Mesenchymal stem cell (in vitro differentiated cells and primary cell): ENCODE data around the gene LIMCH1.
A peak's percentile ranks its signal among the peaks of the same experiment; 100 is the strongest.

Experiments
- DNase-seq: peaks from one replicate; pipeline ENCODE4 v3.0.0-alpha.2; 2013
- H2AFZ ChIP-seq: one replicate; pipeline ENCODE4 v1.6.1; 2013; ENCODE audit warnings: low read depth, mild to moderate bottlenecking, control low read depth, inconsistent platforms, low read length, moderate library complexity
- H2AK5ac ChIP-seq: 2 replicates; pipeline ENCODE4 v1.6.1; 2013; ENCODE audit warnings: low read length, moderate library complexity, mild to moderate bottlenecking, inconsistent platforms; ENCODE audit not compliant: severe bottlenecking
- H2BK120ac ChIP-seq: one replicate; pipeline ENCODE4 v1.6.1; 2013; ENCODE audit warnings: low read depth, mild to moderate bottlenecking, inconsistent platforms, low read length, moderate library complexity
- H2BK12ac ChIP-seq, 2 experiments: one replicate each; pipeline ENCODE4 v1.6.1; 2013; ENCODE audit warnings: inconsistent platforms in 2 of 2, low read length in 2 of 2, mild to moderate bottlenecking in 2 of 2, moderate library complexity in 2 of 2, control low read depth in 1 of 2
- H2BK15ac ChIP-seq: one replicate; pipeline ENCODE4 v1.6.1; 2013; ENCODE audit warnings: mild to moderate bottlenecking, low read depth, inconsistent platforms; ENCODE audit not compliant: poor library complexity, severe bottlenecking
- H2BK5ac ChIP-seq: 2 replicates; pipeline ENCODE4 v1.6.1; 2013; ENCODE audit warnings: low read depth, mild to moderate bottlenecking, low read length, control low read depth, inconsistent platforms; ENCODE audit not compliant: poor library complexity, severe bottlenecking
- H3K14ac ChIP-seq, 2 experiments: one replicate each; pipeline ENCODE4 v1.6.1; 2013; ENCODE audit warnings: inconsistent platforms in 2 of 2, low read length in 2 of 2, control low read depth in 1 of 2, mild to moderate bottlenecking in 1 of 2, moderate library complexity in 1 of 2
- H3K18ac ChIP-seq, 2 experiments: one replicate each; pipeline ENCODE4 v1.6.1; 2013; ENCODE audit warnings: inconsistent platforms in 2 of 2, low read length in 2 of 2, control low read depth in 1 of 2, low read depth in 1 of 2, mild to moderate bottlenecking in 1 of 2
- H3K23ac ChIP-seq, 2 experiments: one replicate each; pipeline ENCODE4 v1.6.1; 2013; ENCODE audit warnings: inconsistent platforms in 2 of 2, low read length in 2 of 2, mild to moderate bottlenecking in 2 of 2, moderate library complexity in 2 of 2, control low read depth in 1 of 2
- H3K27ac ChIP-seq: 2 replicates; pipeline ENCODE4 v1.5.1; 2013; ENCODE audit warnings: mild to moderate bottlenecking, moderate library complexity, low read length, control low read depth, inconsistent platforms; ENCODE audit not compliant: poor library complexity, severe bottlenecking
- H3K27me3 ChIP-seq, 2 experiments: 2 replicates each; pipeline versions ENCODE4 v1.6.1 to v1.7.0; 2013; ENCODE audit warnings: low read length in 2 of 2, mild to moderate bottlenecking in 2 of 2, moderate library complexity in 2 of 2, control low read depth in 1 of 2, inconsistent platforms in 1 of 2; ENCODE audit not compliant: control insufficient read depth in 1 of 2, insufficient read depth in 1 of 2
- H3K36me3 ChIP-seq, 2 experiments: 2 replicates each; pipeline versions ENCODE4 v1.6.1 to v1.7.0; 2013; ENCODE audit warnings: low read length in 2 of 2, control low read depth in 1 of 2, inconsistent platforms in 1 of 2, low read depth in 1 of 2, mild to moderate bottlenecking in 1 of 2; ENCODE audit not compliant: insufficient read depth in 2 of 2, control insufficient read depth in 1 of 2
- H3K4ac ChIP-seq, 2 experiments: one replicate each; pipeline ENCODE4 v1.6.1; 2013; ENCODE audit warnings: inconsistent platforms in 2 of 2, low read length in 2 of 2, mild to moderate bottlenecking in 2 of 2, moderate library complexity in 2 of 2, control low read depth in 1 of 2, low read depth in 1 of 2
- H3K4me1 ChIP-seq: 2 replicates; pipeline ENCODE4 v1.6.1; 2013; ENCODE audit warnings: low read depth, low read length, control low read depth; ENCODE audit not compliant: control insufficient read depth, insufficient read depth
- H3K4me2 ChIP-seq: 2 replicates; pipeline ENCODE4 v1.6.1; 2013; ENCODE audit warnings: low read length, mild to moderate bottlenecking, inconsistent platforms; ENCODE audit not compliant: poor library complexity, severe bottlenecking
- H3K4me3 ChIP-seq, 2 experiments: 2 replicates each; pipeline versions ENCODE4 v1.5.1 to v1.7.0; 2013; ENCODE audit warnings: low read length in 2 of 2, mild to moderate bottlenecking in 2 of 2, control low read depth in 1 of 2, low read depth in 1 of 2; ENCODE audit not compliant: insufficient read depth in 1 of 2
- H3K79me1 ChIP-seq: replicated peaks from 2 replicates; pipeline ENCODE4 v1.6.1; 2013; ENCODE audit warnings: mild to moderate bottlenecking, control low read depth, low read length, inconsistent platforms; ENCODE audit not compliant: poor library complexity, severe bottlenecking
- H3K9ac ChIP-seq: 2 replicates; pipeline ENCODE4 v1.7.0; 2013; ENCODE audit warnings: mild to moderate bottlenecking, low read length, moderate library complexity
- H3K9me3 ChIP-seq: 2 replicates; pipeline ENCODE4 v1.7.0; 2013; ENCODE audit warnings: mild to moderate bottlenecking, low read length; ENCODE audit not compliant: control insufficient read depth
- H4K8ac ChIP-seq: one replicate; pipeline ENCODE4 v1.6.1; 2013; ENCODE audit warnings: inconsistent platforms, mild to moderate bottlenecking, low read length, moderate library complexity
- H4K91ac ChIP-seq: one replicate; pipeline ENCODE4 v1.6.1; 2013; ENCODE audit warnings: mild to moderate bottlenecking, low read length, inconsistent platforms
- WGBS: methylation state at CpG from one replicate; pipeline ENCODE4 v1.1.7; 2013; ENCODE audit warnings: mixed read lengths; 5-methylcytosine and 5-hydroxymethylcytosine counted together

The LIMCH1 gene

GRCh38 chr4:41643331-41643730, 105.4 kb downstream of the LIMCH1 start:
- H3K9me3 ChIP-seq, result no peaks in the 10 kb centered on the region
- no peak overlapping the region for H3K14ac ChIP-seq
- no peak overlapping the region for H3K4me3 ChIP-seq
- H2AK5ac ChIP-seq, result no peak overlapping the region
- peaks cover 0 to under 1% of the 10 kb centered on the region in 2 experiments for H3K36me3 ChIP-seq
- H2AFZ ChIP-seq, result no peak overlapping the region
- H2BK5ac ChIP-seq, result no peak overlapping the region
- H4K8ac ChIP-seq, result no peak overlapping the region
- peaks cover 19 to 20% of the 10 kb centered on the region in 2 experiments for H3K27me3 ChIP-seq
- no peak overlapping the region for H3K4me2 ChIP-seq
- H4K91ac ChIP-seq, result no peak overlapping the region
- no peak overlapping the region for H2BK12ac ChIP-seq
- no peak overlapping the region for H3K23ac ChIP-seq
- H2BK15ac ChIP-seq, result no peak overlapping the region
- no peak for DNase-seq
- no peak overlapping the region for H3K18ac ChIP-seq
- no peak overlapping the region for H3K27ac ChIP-seq
- no peak overlapping the region for H2BK120ac ChIP-seq
- no peak overlapping the region for H3K4ac ChIP-seq
- H3K9ac ChIP-seq, result no peak overlapping the region
- H3K4me1 ChIP-seq, result peaks cover 5% of the 10 kb centered on the region
- no peaks in the 10 kb centered on the region for H3K79me1 ChIP-seq

- H3K4me2 ChIP-seq, result peak overlapping the region; percentile 82
- H4K91ac ChIP-seq, result no peak overlapping the region
- no peak overlapping the region for H2BK15ac ChIP-seq
- peak overlapping the region in 1 of 2 experiments; percentile 24 for H3K4ac ChIP-seq
- no peak overlapping the region for H3K14ac ChIP-seq
- H3K4me3 ChIP-seq, result peak overlapping the region in 1 of 2 experiments; percentile 58
- H3K9ac ChIP-seq, result peak overlapping the region; percentile 48
- H2BK5ac ChIP-seq, result no peak overlapping the region
- peak overlapping the region in 1 of 2 experiments; percentile 15 for H2BK12ac ChIP-seq
- no peak overlapping the region for H3K23ac ChIP-seq
- peak overlapping the region in 1 of 2 experiments; percentile 51 for H3K18ac ChIP-seq
- no peaks in the 10 kb centered on the region for H3K9me3 ChIP-seq
- peak; percentile 67 for DNase-seq
- H4K8ac ChIP-seq, result peak overlapping the region; percentile 33
- peaks cover 19 to 20% of the 10 kb centered on the region in 2 experiments for H3K27me3 ChIP-seq
- no peak overlapping the region for H2AK5ac ChIP-seq
- no peaks in the 10 kb centered on the region for H3K79me1 ChIP-seq
- 12% methylated on average over 41 of the region's 41 CpGs for WGBS
- H2AFZ ChIP-seq, result no peak overlapping the region
- H3K4me1 ChIP-seq, result peaks cover 5% of the 10 kb centered on the region
- no peak overlapping the region for H2BK120ac ChIP-seq
- peaks cover 0 to 2% of the 10 kb centered on the region in 2 experiments for H3K36me3 ChIP-seq
- no peak overlapping the region for H3K27ac ChIP-seq
Observed at GRCh38 chr4:41644288-41644914, 106.4 kb downstream of the LIMCH1 start.

- 84% methylated on average over 4 of the region's 6 CpGs for WGBS
- Histone ChIP-seq H3K4me2 (no peak overlapping the region), H3K9ac (no peak overlapping the region), H3K4me1 (peaks cover 5% of the 10 kb centered on the region), H3K18ac (no peak overlapping the region), H3K4ac (no peak overlapping the region), H3K27me3 (peaks cover 19 to 20% of the 10 kb centered on the region in 2 experiments), H4K91ac (no peak overlapping the region), H3K9me3 (no peaks in the 10 kb centered on the region), H2BK5ac (no peak overlapping the region), H2AK5ac (no peak overlapping the region), H3K27ac (no peak overlapping the region), H3K4me3 (no peak overlapping the region), H2BK120ac (no peak overlapping the region), H3K79me1 (no peaks in the 10 kb centered on the region), H2BK12ac (no peak overlapping the region), H3K36me3 (peaks cover 0 to 2% of the 10 kb centered on the region in 2 experiments), H3K23ac (no peak overlapping the region), H3K14ac (no peak overlapping the region), H4K8ac (no peak overlapping the region), H2AFZ (no peak overlapping the region), H2BK15ac (no peak overlapping the region)
- DNase-seq, result no peak
Observed at GRCh38 chr4:41644915-41645295, 106.9 kb downstream of the LIMCH1 start.

- peaks cover 0 to 2% of the 10 kb centered on the region in 2 experiments for H3K36me3 ChIP-seq
- H2BK120ac ChIP-seq, result no peak overlapping the region
- H3K9ac ChIP-seq, result no peak overlapping the region
- no peak overlapping the region for H3K23ac ChIP-seq
- H3K14ac ChIP-seq, result no peak overlapping the region
- no peak overlapping the region for H2BK15ac ChIP-seq
- H2BK12ac ChIP-seq, result no peak overlapping the region
- H3K4me2 ChIP-seq, result no peak overlapping the region
- no peak overlapping the region for H4K8ac ChIP-seq
- H2AK5ac ChIP-seq, result no peak overlapping the region
- no peaks in the 10 kb centered on the region for H3K9me3 ChIP-seq
- no peak for DNase-seq
- H3K4me3 ChIP-seq, result no peak overlapping the region
- H3K79me1 ChIP-seq, result no peaks in the 10 kb centered on the region
- WGBS, result 98% methylated on average over 4 of the region's 5 CpGs
- no peak overlapping the region for H2AFZ ChIP-seq
- H3K18ac ChIP-seq, result no peak overlapping the region
- peaks cover 5% of the 10 kb centered on the region for H3K4me1 ChIP-seq
- no peak overlapping the region for H4K91ac ChIP-seq
- H3K27ac ChIP-seq, result no peak overlapping the region
- H3K27me3 ChIP-seq, result peaks cover 19 to 20% of the 10 kb centered on the region in 2 experiments
- H2BK5ac ChIP-seq, result no peak overlapping the region
- H3K4ac ChIP-seq, result no peak overlapping the region
Observed at GRCh38 chr4:41645728-41646390, 107.9 kb downstream of the LIMCH1 start.
